HEK293 (cell line): Measurements from ENCODE around the gene GORAB.
A peak's percentile ranks its signal among the peaks of the same experiment; 100 is the strongest.

Source experiments
- GLIS1 ChIP-seq: fragments of 450-650 bp; formaldehyde crosslinking; IDR thresholded peaks from 2 replicates; pipeline ENCODE4 v1.5.1; 2016; ENCODE audit warnings: missing biosample characterization, missing genetic modification characterization
- HIC1 ChIP-seq: fragments of 450-650 bp; formaldehyde crosslinking; IDR thresholded peaks from 2 replicates; pipeline ENCODE4 v1.5.1; 2016; ENCODE audit warnings: missing biosample characterization, missing genetic modification characterization
- IKZF3 ChIP-seq: fragments of 450-650 bp; IDR thresholded peaks from 2 replicates; pipeline ENCODE4 v1.5.0; 2018; ENCODE audit warnings: missing biosample characterization, mild to moderate bottlenecking, missing genetic modification characterization, moderate library complexity
- INSM2 ChIP-seq: fragments of 450-650 bp; formaldehyde crosslinking; IDR thresholded peaks from 2 replicates; pipeline ENCODE4 v1.5.1; 2016; ENCODE audit warnings: missing biosample characterization, missing genetic modification characterization
- KLF17 ChIP-seq: fragments of 450-650 bp; formaldehyde crosslinking; IDR thresholded peaks from 2 replicates; pipeline ENCODE4 v1.5.1; 2016; ENCODE audit warnings: missing biosample characterization, missing genetic modification characterization
- RBAK ChIP-seq: fragments of 450-650 bp; formaldehyde crosslinking; IDR thresholded peaks from 2 replicates; pipeline ENCODE4 v1.5.1; 2016; ENCODE audit warnings: missing biosample characterization, missing genetic modification characterization
- SETDB1 ChIP-seq: IDR thresholded peaks from one replicate; pipeline ENCODE4 v1.6.1; 2017; ENCODE audit warnings: mild to moderate bottlenecking, low read length, moderate library complexity, mixed read lengths; ENCODE audit not compliant: insufficient read length
- TCF7L2 ChIP-seq: IDR thresholded peaks from 2 replicates; pipeline ENCODE4 v1.6.1; 2011; ENCODE audit warnings: low read depth, mild to moderate bottlenecking, inconsistent platforms, low read length, moderate library complexity, borderline replicate concordance
- ZBTB11 ChIP-seq: fragments of 450-650 bp; formaldehyde crosslinking; conservative IDR thresholded peaks from 2 replicates; pipeline ENCODE4 v1.5.1; 2016; ENCODE audit warnings: low read depth, missing biosample characterization, missing genetic modification characterization
- ZBTB20 ChIP-seq: fragments of 450-650 bp; formaldehyde crosslinking; IDR thresholded peaks from 2 replicates; pipeline ENCODE4 v1.5.1; 2016; ENCODE audit warnings: missing biosample characterization, missing genetic modification characterization
- ZBTB26 ChIP-seq: fragments of 450-650 bp; formaldehyde crosslinking; optimal IDR thresholded peaks from 2 replicates; pipeline ENCODE3; 2016; ENCODE audit warnings: missing biosample characterization, mild to moderate bottlenecking, missing genetic modification characterization
- ZBTB44 ChIP-seq: fragments of 450-650 bp; IDR thresholded peaks from 2 replicates; pipeline ENCODE4 v1.5.1; 2018; ENCODE audit warnings: missing biosample characterization, mild to moderate bottlenecking, missing genetic modification characterization
- ZFP69B ChIP-seq: fragments of 450-650 bp; formaldehyde crosslinking; IDR thresholded peaks from 2 replicates; pipeline ENCODE4 v1.5.1; 2016; ENCODE audit warnings: missing biosample characterization, missing genetic modification characterization
- ZNF23 ChIP-seq: fragments of 450-650 bp; formaldehyde crosslinking; IDR thresholded peaks from 2 replicates; pipeline ENCODE4 v1.5.1; 2016; ENCODE audit warnings: missing biosample characterization, missing genetic modification characterization, borderline replicate concordance
- ZNF302 ChIP-seq: fragments of 450-650 bp; formaldehyde crosslinking; IDR thresholded peaks from 2 replicates; pipeline ENCODE4 v1.5.1; 2016; ENCODE audit warnings: missing biosample characterization, missing genetic modification characterization, low read depth
- ZNF341 ChIP-seq: fragments of 450-650 bp; formaldehyde crosslinking; IDR thresholded peaks from 2 replicates; pipeline ENCODE4; 2016; ENCODE audit warnings: low read depth, missing biosample characterization, missing genetic modification characterization
- ZNF362 ChIP-seq: fragments of 450-650 bp; formaldehyde crosslinking; IDR thresholded peaks from 2 replicates; pipeline ENCODE4 v1.5.1; 2016; ENCODE audit warnings: missing biosample characterization, missing genetic modification characterization
- ZNF529 ChIP-seq: fragments of 450-650 bp; formaldehyde crosslinking; IDR thresholded peaks from 2 replicates; pipeline ENCODE4 v1.5.1; 2017; ENCODE audit warnings: missing genetic modification characterization, missing biosample characterization; ENCODE audit not compliant: insufficient replicate concordance
- ZNF561 ChIP-seq: fragments of 450-650 bp; IDR thresholded peaks from 2 replicates; pipeline ENCODE4 v1.5.1; 2018; ENCODE audit warnings: missing biosample characterization, missing genetic modification characterization, borderline replicate concordance
- ZNF610 ChIP-seq: fragments of 450-650 bp; formaldehyde crosslinking; IDR thresholded peaks from 2 replicates; pipeline ENCODE4 v1.5.1; 2016; ENCODE audit warnings: missing biosample characterization, missing genetic modification characterization, borderline replicate concordance
- ZNF692 ChIP-seq: fragments of 450-650 bp; formaldehyde crosslinking; IDR thresholded peaks from 2 replicates; pipeline ENCODE4 v1.5.1; 2016; ENCODE audit warnings: missing biosample characterization, missing genetic modification characterization
- ZNF837 ChIP-seq: fragments of 450-650 bp; formaldehyde crosslinking; IDR thresholded peaks from 2 replicates; pipeline ENCODE4 v1.5.1; 2016; ENCODE audit warnings: missing biosample characterization, missing genetic modification characterization
- ZSCAN30 ChIP-seq: fragments of 450-650 bp; IDR thresholded peaks from 2 replicates; pipeline ENCODE4 v1.5.1; 2018; ENCODE audit warnings: missing biosample characterization, mild to moderate bottlenecking, missing genetic modification characterization, moderate library complexity

GORAB gene

GRCh38 chr1:170531758-170532657 is at the start of gene GORAB (continued):
- peak; percentile 99 for TF ChIP-seq HIC1
- TF ChIP-seq ZBTB11 (tag by site-specific recombination) = peak; percentile 68
- no peak for TF ChIP-seq ZNF302 (tag by site-specific recombination)
- peak; percentile 10; the same call in 1 of the 2 replicates for TF ChIP-seq ZFP69B (tag by site-specific recombination)
- 0 out of 2 replicates have a peak, but pooled peaks have one; percentile 10 for TF ChIP-seq ZNF341 (tag by site-specific recombination)
- peak; percentile 62; the same call in 1 of the 2 replicates for TF ChIP-seq IKZF3 (tag by site-specific recombination)
- TF ChIP-seq KLF17 = peak; percentile 34; the same call in 1 of the 2 replicates
- 0 out of 2 replicates have a peak, but pooled peaks have one; percentile 11 for TF ChIP-seq ZNF610 (tag by site-specific recombination)
- peak; percentile 62 for TF ChIP-seq ZNF692 (tag by site-specific recombination)
- TF ChIP-seq ZNF561 (tag by site-specific recombination) = peak; percentile 11; the same call in 1 of the 2 replicates
- TF ChIP-seq INSM2 (tag by site-specific recombination) = 0 out of 2 replicates have a peak, but pooled peaks have one; percentile 15
- peak; percentile 85 for TF ChIP-seq ZBTB20
- TF ChIP-seq SETDB1 = no peak
- peak; percentile 21; the same call in 1 of the 2 replicates for TF ChIP-seq ZSCAN30 (tag by site-specific recombination)
- TF ChIP-seq ZNF529 (tag by site-specific recombination) = no peak
- no peak for TF ChIP-seq RBAK
- no peak for TF ChIP-seq ZNF23 (tag by site-specific recombination)
- no peak for TF ChIP-seq ZBTB44 (tag by site-specific recombination)
- TF ChIP-seq TCF7L2 = peak; percentile 63; the same call in 1 of the 2 replicates
- TF ChIP-seq GLIS1 (tag by site-specific recombination) = peak; percentile 15
- peak; percentile 44 for TF ChIP-seq ZBTB26 (tag by site-specific recombination)
- peak; percentile 5; the same call in 1 of the 2 replicates for TF ChIP-seq ZNF362 (tag by site-specific recombination)
- TF ChIP-seq ZNF837 (tag by site-specific recombination) = no peak
